HG02943 (cell line): Measurements from ENCODE around the gene HNRNPC.
"Not testable (repeated sequence)": the region's sequence is repeated elsewhere in the genome, so short reads cannot be mapped to it uniquely, and the experiment has no call there.

Source experiments
- ATAC-seq: cut with Tn5 transposase; IDR thresholded peaks from one replicate; pipeline ENCODE4 v1.9.1; 2021; ENCODE audit warnings: mild to moderate bottlenecking, low read depth, moderate library complexity; ENCODE audit not compliant: unreplicated experiment

Gene HNRNPC

GRCh38 chr14:21215130-21215878 lies 53.9 kb downstream of the HNRNPC start:
- ATAC-seq, result no peak

- no peak for ATAC-seq
These were observed 55.6 kb downstream of the HNRNPC start for GRCh38 chr14:21213652-21214051.

GRCh38 chr14:21212824-21213223 lies 56.4 kb downstream of the HNRNPC start:
- ATAC-seq, result not testable (repeated sequence)

- ATAC-seq, result no peak
These were observed 57.7 kb downstream of the HNRNPC start for GRCh38 chr14:21211509-21211908.

GRCh38 chr14:21210023-21210422 lies 59.2 kb downstream of the HNRNPC start:
- no peak for ATAC-seq

- ATAC-seq, result no peak
These were observed 60.1 kb downstream of the HNRNPC start for GRCh38 chr14:21209185-21209584.

- ATAC-seq, result no peak
These were observed 60.7 kb downstream of the HNRNPC start for GRCh38 chr14:21208554-21208953.

GRCh38 chr14:21206753-21207684 lies 62.2 kb downstream of the HNRNPC start:
- ATAC-seq, result no peak

- ATAC-seq, result no peak
These were observed 63.3 kb downstream of the HNRNPC start for GRCh38 chr14:21205678-21206581.

GRCh38 chr14:21205026-21205677 lies 64.1 kb downstream of the HNRNPC start:
- ATAC-seq, result no peak

- ATAC-seq, result no peak
These were observed 64.8 kb downstream of the HNRNPC start for GRCh38 chr14:21204167-21205025.

GRCh38 chr14:21203470-21204166 lies 65.6 kb downstream of the HNRNPC start:
- ATAC-seq, result no peak

GRCh38 chr14:21202463-21203358 lies 66.5 kb downstream of the HNRNPC start:
- ATAC-seq, result no peak

GRCh38 chr14:21201732-21202462 lies 67.3 kb downstream of the HNRNPC start:
- no peak for ATAC-seq

- no peak for ATAC-seq
These were observed 68.3 kb downstream of the HNRNPC start for GRCh38 chr14:21200752-21201461.
